ENCODE results near the gene CLBA1.

DNA sequence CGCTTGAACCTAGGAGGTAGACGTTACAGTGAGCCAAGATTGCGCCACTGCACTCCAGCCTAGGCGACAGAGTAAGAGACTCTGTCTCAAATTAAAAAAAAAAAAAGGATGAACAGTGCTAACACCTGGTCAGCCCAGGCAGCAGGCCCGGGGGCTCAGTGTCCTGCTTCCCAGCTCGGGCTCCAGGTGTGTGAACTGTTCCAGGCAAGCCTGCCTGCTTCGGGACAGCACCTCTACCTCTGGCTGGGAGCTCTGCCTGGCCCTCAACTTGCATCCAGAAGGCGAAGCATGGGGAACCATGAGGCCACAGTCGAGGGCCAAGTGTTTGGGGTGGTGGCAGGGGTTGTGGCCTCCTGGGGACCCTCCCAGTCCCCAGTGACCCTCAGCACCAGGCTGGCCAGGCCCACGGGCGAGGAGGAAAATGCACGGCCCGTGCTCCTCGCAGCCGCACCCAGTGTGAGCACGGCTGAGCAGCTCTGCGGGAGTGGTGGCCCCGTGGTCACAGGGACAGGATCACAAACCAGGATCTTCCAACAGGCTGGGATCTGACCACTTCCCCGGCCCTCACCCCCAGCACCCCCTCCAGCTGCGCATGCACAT lies 19.8 kb downstream of the CLBA1 start:
- TF ChIP-seq, protein P1, sequence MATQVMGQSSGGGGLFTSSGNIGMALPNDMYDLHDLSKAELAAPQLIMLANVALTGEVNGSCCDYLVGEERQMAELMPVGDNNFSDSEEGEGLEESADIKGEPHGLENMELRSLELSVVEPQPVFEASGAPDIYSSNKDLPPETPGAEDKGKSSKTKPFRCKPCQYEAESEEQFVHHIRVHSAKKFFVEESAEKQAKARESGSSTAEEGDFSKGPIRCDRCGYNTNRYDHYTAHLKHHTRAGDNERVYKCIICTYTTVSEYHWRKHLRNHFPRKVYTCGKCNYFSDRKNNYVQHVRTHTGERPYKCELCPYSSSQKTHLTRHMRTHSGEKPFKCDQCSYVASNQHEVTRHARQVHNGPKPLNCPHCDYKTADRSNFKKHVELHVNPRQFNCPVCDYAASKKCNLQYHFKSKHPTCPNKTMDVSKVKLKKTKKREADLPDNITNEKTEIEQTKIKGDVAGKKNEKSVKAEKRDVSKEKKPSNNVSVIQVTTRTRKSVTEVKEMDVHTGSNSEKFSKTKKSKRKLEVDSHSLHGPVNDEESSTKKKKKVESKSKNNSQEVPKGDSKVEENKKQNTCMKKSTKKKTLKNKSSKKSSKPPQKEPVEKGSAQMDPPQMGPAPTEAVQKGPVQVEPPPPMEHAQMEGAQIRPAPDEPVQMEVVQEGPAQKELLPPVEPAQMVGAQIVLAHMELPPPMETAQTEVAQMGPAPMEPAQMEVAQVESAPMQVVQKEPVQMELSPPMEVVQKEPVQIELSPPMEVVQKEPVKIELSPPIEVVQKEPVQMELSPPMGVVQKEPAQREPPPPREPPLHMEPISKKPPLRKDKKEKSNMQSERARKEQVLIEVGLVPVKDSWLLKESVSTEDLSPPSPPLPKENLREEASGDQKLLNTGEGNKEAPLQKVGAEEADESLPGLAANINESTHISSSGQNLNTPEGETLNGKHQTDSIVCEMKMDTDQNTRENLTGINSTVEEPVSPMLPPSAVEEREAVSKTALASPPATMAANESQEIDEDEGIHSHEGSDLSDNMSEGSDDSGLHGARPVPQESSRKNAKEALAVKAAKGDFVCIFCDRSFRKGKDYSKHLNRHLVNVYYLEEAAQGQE (IDR thresholded peaks at IDR 0.05): no peak
- TF ChIP-seq, protein P2, sequence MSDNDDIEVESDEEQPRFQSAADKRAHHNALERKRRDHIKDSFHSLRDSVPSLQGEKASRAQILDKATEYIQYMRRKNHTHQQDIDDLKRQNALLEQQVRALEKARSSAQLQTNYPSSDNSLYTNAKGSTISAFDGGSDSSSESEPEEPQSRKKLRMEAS (IDR thresholded peaks at IDR 0.05): no peak
- TF ChIP-seq KDM1A (IDR thresholded peaks at IDR 0.05; ENCODE audit: low read depth): no peak
- TF ChIP-seq, protein P3, sequence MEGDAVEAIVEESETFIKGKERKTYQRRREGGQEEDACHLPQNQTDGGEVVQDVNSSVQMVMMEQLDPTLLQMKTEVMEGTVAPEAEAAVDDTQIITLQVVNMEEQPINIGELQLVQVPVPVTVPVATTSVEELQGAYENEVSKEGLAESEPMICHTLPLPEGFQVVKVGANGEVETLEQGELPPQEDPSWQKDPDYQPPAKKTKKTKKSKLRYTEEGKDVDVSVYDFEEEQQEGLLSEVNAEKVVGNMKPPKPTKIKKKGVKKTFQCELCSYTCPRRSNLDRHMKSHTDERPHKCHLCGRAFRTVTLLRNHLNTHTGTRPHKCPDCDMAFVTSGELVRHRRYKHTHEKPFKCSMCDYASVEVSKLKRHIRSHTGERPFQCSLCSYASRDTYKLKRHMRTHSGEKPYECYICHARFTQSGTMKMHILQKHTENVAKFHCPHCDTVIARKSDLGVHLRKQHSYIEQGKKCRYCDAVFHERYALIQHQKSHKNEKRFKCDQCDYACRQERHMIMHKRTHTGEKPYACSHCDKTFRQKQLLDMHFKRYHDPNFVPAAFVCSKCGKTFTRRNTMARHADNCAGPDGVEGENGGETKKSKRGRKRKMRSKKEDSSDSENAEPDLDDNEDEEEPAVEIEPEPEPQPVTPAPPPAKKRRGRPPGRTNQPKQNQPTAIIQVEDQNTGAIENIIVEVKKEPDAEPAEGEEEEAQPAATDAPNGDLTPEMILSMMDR (IDR thresholded peaks at IDR 0.05): no peak
